GM12865 (cell line): Measurements from ENCODE around the gene TIAM2.

Experiments
- DNase-seq: peaks from one replicate; pipeline ENCODE4 v3.0.0; 2010; ENCODE audit warnings: low read depth
- H3K4me3 ChIP-seq: 2 replicates; pipeline ENCODE4 v1.5.1; 2011; ENCODE audit warnings: mild to moderate bottlenecking, low read depth, low read length, control low read depth
- TF ChIP-seq, protein P1 (sequence below): IDR thresholded peaks from 2 replicates; pipeline ENCODE4 v1.5.1; 2011; ENCODE audit warnings: low read length, control low read depth, low read depth, inconsistent platforms; ENCODE audit not compliant: insufficient read depth; ENCODE audit errors: missing control alignments

TIAM2 gene

DNA sequence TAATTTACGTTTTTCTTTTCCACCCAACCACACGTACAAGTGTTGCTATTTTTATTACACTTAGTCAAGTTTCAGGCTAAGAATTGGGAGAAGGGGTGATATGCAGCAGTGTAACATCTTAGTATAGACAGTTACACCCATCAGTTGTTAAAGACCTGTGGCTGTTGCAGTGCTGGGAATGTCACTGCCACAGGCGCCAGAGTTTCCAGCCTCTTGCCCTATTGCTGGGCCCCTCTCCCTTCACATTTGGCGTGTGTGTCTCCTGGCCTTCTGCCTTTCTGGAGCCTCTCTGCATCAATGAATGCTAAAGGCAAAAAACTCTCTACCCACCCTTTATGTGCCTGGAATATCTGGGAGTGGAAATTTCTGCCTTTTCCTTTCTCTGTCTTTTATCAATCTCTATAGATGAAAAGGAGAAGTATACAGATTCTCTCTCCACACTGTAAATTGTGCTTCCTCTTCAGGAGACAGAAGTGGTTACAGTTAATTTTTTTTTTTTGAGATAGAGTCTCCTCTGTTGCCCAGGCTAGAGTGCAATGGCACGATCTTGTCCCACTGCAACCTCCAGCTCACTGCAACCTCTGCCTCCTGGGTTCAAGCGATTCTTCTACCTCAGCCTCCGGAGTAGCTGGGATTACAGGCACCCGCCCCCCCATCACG lies 73.0 kb downstream of the TIAM2 start:
- TF ChIP-seq, protein P1, sequence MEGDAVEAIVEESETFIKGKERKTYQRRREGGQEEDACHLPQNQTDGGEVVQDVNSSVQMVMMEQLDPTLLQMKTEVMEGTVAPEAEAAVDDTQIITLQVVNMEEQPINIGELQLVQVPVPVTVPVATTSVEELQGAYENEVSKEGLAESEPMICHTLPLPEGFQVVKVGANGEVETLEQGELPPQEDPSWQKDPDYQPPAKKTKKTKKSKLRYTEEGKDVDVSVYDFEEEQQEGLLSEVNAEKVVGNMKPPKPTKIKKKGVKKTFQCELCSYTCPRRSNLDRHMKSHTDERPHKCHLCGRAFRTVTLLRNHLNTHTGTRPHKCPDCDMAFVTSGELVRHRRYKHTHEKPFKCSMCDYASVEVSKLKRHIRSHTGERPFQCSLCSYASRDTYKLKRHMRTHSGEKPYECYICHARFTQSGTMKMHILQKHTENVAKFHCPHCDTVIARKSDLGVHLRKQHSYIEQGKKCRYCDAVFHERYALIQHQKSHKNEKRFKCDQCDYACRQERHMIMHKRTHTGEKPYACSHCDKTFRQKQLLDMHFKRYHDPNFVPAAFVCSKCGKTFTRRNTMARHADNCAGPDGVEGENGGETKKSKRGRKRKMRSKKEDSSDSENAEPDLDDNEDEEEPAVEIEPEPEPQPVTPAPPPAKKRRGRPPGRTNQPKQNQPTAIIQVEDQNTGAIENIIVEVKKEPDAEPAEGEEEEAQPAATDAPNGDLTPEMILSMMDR, result no peak
- H3K4me3 ChIP-seq, result no peak overlapping the region
- DNase-seq, result no peak

DNA sequence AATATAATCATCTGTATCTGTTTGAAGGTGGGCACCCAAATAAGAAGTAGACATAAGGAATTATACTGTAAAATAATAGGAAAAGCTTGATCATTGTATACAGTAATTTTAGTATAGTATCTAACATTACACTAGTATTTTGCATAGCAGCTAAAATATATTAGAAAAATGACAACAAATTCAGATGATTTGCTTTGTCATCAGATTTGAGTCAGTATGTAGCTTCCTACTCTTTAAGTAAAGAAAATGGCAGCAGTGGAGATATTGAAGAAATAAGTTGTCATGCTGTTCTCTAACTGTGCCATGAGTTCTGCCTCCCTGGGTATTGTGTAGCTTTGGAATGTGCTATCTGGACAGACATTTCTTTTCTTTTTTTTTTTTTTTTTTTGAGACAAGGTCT lies 74.4 kb downstream of the TIAM2 start:
- TF ChIP-seq, protein P1, result no peak
- no peak overlapping the region for H3K4me3 ChIP-seq
- DNase-seq, result no peak

DNA sequence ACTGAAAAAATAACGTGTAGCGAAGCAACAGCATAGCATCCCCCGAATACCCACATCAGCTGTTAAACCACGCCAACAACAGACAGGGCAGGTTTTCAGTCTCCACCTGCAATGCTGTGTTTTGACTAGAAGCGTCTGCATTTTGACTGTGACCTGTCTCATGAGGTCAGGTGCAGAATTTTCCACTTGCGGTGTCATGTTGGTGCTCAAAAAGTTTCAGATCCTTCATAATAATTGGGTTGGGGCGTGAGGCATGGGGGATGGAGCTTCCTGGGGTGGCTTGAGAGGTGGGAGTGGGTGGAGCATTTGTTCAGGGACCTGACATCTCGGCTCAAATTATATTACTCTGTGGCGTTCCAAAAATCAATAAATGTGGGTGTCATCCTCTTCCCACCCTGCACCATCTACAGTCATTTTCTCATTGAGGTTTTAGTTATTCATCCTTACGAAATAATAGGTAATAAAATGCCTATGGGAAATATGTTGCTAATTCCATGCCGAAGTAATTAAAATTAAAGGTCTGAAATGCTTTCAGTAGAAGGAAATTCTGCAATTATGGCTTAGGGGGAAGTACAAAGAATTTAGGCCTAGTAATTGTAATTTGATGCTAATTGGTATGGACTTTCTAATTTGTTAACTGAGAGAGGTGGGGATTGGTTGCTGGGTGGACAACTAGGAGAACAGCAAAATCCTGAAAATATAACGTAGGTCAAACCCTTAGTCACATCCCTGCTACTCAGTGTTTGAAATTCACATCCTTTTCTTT lies 81.0 kb downstream of the TIAM2 start:
- H3K4me3 ChIP-seq, result no peak overlapping the region
- DNase-seq, result no peak
- TF ChIP-seq, protein P1, result no peak

DNA sequence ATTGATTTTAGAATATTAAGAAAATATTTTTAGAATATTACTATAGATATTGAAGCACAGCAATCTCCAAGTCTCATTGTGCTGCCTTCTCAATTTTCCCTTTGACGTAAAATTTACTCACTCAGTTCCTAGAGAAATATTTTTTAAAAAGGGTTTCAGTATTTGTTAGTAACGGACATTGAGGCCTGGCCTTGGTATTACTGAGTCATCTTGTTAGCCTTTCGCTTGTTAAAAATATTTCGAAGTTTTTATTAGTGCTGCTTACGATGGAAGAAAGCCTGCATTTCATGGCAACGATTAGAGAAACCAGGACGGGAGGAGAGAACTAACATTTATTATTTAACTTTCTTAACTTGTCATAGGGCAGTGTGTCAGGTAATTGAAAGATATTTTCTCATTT lies 82.2 kb downstream of the TIAM2 start:
- TF ChIP-seq, protein P1, result no peak
- DNase-seq, result peak; percentile 21
- no peak overlapping the region for H3K4me3 ChIP-seq

DNA sequence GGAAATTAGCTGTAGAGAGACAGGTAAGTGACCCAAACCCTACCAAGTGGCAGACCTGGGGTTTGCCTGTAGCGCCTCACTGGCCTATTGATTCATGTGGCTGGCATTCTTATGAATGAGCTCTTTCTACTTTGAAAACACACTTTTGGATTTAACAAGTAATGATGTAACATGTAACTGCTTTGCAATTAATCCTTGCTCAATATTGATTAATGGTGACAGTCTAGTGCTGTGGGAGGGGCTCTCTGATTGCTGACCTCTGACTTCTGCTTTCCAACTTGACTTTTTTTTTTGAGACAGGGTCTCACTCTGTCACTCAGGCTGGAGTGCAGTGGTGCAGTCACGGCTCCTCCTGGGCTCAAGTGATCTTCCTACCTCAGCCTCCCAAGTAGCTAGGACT lies 82.7 kb downstream of the TIAM2 start:
- no peak for DNase-seq
- TF ChIP-seq, protein P1, result no peak

DNA sequence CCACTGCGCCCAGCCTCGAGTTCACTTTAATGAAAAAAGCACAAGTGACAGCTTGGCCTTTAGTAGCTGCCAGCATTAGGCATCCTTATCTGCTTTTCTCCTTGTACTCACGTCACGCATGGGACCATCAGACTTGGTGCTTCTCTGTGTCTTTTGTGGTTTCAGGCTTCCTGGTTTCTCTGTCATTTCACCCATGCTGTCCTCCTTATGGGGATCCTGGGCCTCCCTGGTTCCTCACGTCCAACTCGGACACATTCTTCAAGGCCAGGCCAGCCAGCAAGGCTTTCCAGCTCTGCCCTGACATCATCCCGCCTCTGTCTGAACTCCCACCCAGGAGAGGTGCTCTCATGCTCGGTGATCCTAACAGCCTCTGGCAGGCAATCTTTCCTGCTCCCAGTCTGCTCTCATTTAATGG lies 83.2 kb downstream of the TIAM2 start:
- no peak overlapping the region for H3K4me3 ChIP-seq
- no peak for DNase-seq
- TF ChIP-seq, protein P1, result no peak

More for the DNA sequence above, 82.7 kb downstream of the TIAM2 start:
- H3K4me3 ChIP-seq, result no peak overlapping the region
